Stomach (tissue), 4 donors: ENCODE measurements around the gene CYS1.

ENCODE experiments used
- EP300 ChIP-seq: sonication (generic); formaldehyde crosslinking; IDR thresholded peaks from one replicate; pipeline ENCODE4 v1.6.1; 2017; ENCODE audit warnings: antibody characterized with exemption
- POLR2A ChIP-seq, 4 donors: fragments of 450-650 bp; IDR thresholded peaks; one replicate each; pipeline ENCODE4 v1.6.1; 2016; ENCODE audit warnings: antibody characterized with exemption in 4 of 4, control low read depth in 2 of 4, mild to moderate bottlenecking in 1 of 4, moderate library complexity in 1 of 4
- TF ChIP-seq, protein P1 (sequence below), 7 experiments: fragments of 450-650 bp in 4 of 7; fragments of 200-600 bp in 3 of 7; sonication (generic) in 3 of 7; IDR thresholded peaks; one replicate each; pipeline ENCODE4 v1.5.1; 2016 to 2019; ENCODE audit warnings: antibody characterized with exemption in 7 of 7, control low read depth in 2 of 7, mild to moderate bottlenecking in 1 of 7

DNA sequence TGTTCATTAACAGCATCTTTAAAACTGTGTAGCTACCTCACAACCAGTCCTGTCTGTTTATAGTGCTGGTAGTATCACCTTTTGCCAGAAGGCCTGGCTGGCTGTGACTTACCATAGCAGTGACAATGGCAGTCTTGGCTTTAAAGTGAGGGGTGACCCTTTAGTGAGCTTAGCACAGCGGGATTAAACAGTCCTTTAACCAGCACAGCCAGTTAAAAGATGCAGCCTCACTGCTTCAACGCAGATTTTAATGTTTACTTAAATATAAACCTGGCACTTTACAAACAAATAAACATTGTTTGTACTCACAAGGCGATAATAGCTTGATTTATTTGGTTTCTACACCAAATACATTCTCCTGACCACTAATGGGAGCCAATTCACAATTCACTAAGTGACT is 49.3 kb upstream of the CYS1 start:
- TF ChIP-seq, protein P1, sequence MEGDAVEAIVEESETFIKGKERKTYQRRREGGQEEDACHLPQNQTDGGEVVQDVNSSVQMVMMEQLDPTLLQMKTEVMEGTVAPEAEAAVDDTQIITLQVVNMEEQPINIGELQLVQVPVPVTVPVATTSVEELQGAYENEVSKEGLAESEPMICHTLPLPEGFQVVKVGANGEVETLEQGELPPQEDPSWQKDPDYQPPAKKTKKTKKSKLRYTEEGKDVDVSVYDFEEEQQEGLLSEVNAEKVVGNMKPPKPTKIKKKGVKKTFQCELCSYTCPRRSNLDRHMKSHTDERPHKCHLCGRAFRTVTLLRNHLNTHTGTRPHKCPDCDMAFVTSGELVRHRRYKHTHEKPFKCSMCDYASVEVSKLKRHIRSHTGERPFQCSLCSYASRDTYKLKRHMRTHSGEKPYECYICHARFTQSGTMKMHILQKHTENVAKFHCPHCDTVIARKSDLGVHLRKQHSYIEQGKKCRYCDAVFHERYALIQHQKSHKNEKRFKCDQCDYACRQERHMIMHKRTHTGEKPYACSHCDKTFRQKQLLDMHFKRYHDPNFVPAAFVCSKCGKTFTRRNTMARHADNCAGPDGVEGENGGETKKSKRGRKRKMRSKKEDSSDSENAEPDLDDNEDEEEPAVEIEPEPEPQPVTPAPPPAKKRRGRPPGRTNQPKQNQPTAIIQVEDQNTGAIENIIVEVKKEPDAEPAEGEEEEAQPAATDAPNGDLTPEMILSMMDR (IDR thresholded peaks at IDR 0.05) = no peak
- TF ChIP-seq POLR2A (IDR thresholded peaks at IDR 0.05) (no peak), EP300 (no peak)
